ENCODE data around the gene POU3F3. TPM values are rescaled to one million over a fixed set of nuclear protein-coding genes. Genes with fewer than 3 reads are reported as not detected.

POU3F3 gene
- total and polyA plus RNA-seq, 10 donors: not detected

- Histone ChIP-seq H3K27me3 (replicated peaks in 1 of 7) (peaks cover 0 to 44% (median 0%) of the 10 kb centered on the region in 7 donors), H3K36me3 (no peaks in the 10 kb centered on the region), H3K4me1 (no peaks in the 10 kb centered on the region), H3K9me3 (no peaks in the 10 kb centered on the region), H3K27ac (no peak overlapping the region), H3K4me3 (no peak overlapping the region)
- intact Hi-C loops (cut with DNase I; ENCODE audit: low total_unique reads): no loop called here
- no peak for TF ChIP-seq POLR2A (IDR thresholded peaks at IDR 0.05)
- TF ChIP-seq CTCF (IDR thresholded peaks at IDR 0.05 in 8 of 11, conservative IDR thresholded peaks at IDR 0.05 in 3 of 11): no peak
- no peak for TF ChIP-seq POLR2AphosphoS5 (IDR thresholded peaks at IDR 0.05)
- 32 to 40% (median 37%) methylated on average over 8 of the region's 8 CpGs for WGBS, 5 donors
- DNase-seq: no peak
Measured at GRCh38 chr2:104896446-104896845, 42.5 kb downstream of the POU3F3 start.

DNA sequence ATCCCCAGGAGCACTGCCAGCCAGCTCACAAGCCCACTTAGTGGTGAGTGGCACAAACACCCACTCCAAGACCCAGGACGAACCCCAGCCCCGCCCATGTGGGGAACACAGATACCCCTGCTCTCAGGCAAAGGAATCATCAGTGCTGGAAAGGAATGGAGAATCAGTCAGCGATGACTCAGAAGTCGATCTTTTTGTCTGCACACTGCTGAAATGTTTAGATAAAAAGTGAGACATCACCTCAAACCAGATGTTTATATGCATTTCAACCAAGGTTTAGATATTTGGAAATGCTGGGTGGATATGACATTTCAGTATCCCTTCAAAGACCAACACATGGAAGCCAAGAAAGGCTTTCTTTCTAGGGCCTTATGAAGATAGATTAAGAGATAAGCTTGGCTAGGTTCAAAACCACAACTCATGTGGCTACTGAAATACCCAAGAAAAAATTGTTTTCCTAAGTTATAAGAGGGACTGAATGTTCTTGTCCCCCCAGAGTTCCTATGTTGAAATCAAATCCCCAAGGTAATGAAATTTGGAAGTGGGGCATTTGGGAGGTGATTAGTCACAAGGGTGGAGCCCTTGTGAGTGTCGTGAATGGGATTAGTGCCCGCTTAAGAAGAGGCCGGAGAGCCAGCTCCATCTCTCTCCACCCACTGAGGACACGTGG is 43.7 kb downstream of the POU3F3 start:
- intact Hi-C loops (cut with DNase I; ENCODE audit: low total_unique reads): no loop called here
- TF ChIP-seq POLR2AphosphoS5 (IDR thresholded peaks at IDR 0.05): no peak
- no peak for TF ChIP-seq CTCF (IDR thresholded peaks at IDR 0.05 in 8 of 11, conservative IDR thresholded peaks at IDR 0.05 in 3 of 11)
- no peak for TF ChIP-seq POLR2A (IDR thresholded peaks at IDR 0.05)
- no peak overlapping the region for H3K27ac ChIP-seq
- WGBS, 5 donors: 78 to 89% (median 81%) methylated on average over 7 to 8 of the region's 8 CpGs
- no peak for DNase-seq
- no peaks in the 10 kb centered on the region for H3K9me3 ChIP-seq
- no peaks in the 10 kb centered on the region for H3K4me1 ChIP-seq
- no peak overlapping the region for H3K4me3 ChIP-seq
- no peaks in the 10 kb centered on the region for H3K36me3 ChIP-seq
- peaks cover 0 to 47% (median 0%) of the 10 kb centered on the region in 7 donors for H3K27me3 ChIP-seq (replicated peaks in 1 of 7)

GRCh38 chr2:104900608-104901007 is 46.7 kb downstream of the POU3F3 start:
- DNase-seq: no peak
- H3K9me3 ChIP-seq: no peaks in the 10 kb centered on the region
- H3K36me3 ChIP-seq: no peaks in the 10 kb centered on the region
- H3K4me1 ChIP-seq: no peaks in the 10 kb centered on the region
- WGBS, 5 donors: 87 to 92% (median 89%) methylated on average over 7 of the region's 7 CpGs
- no peak for TF ChIP-seq POLR2A (IDR thresholded peaks at IDR 0.05)
- TF ChIP-seq POLR2AphosphoS5 (IDR thresholded peaks at IDR 0.05): no peak
- no peak for TF ChIP-seq CTCF (IDR thresholded peaks at IDR 0.05 in 8 of 11, conservative IDR thresholded peaks at IDR 0.05 in 3 of 11)
- peaks cover 0 to 31% (median 0%) of the 10 kb centered on the region in 7 donors for H3K27me3 ChIP-seq (replicated peaks in 1 of 7)
- intact Hi-C loops (cut with DNase I; ENCODE audit: low total_unique reads): no loop called here
- no peak overlapping the region for H3K4me3 ChIP-seq
- H3K27ac ChIP-seq: no peak overlapping the region

GRCh38 chr2:104901037-104901881 is 47.3 kb downstream of the POU3F3 start:
- Histone ChIP-seq H3K36me3 (no peaks in the 10 kb centered on the region), H3K9me3 (no peaks in the 10 kb centered on the region), H3K4me3 (no peak overlapping the region), H3K27ac (no peak overlapping the region), H3K4me1 (no peaks in the 10 kb centered on the region), H3K27me3 (replicated peaks in 1 of 7) (peaks cover 0 to 25% (median 0%) of the 10 kb centered on the region in 7 donors)
- no peak for DNase-seq
- TF ChIP-seq POLR2A (IDR thresholded peaks at IDR 0.05) (no peak), CTCF (IDR thresholded peaks at IDR 0.05 in 8 of 11, conservative IDR thresholded peaks at IDR 0.05 in 3 of 11) (no peak), POLR2AphosphoS5 (IDR thresholded peaks at IDR 0.05) (no peak)
- 77 to 83% (median 83%) methylated on average over 14 of the region's 14 CpGs for WGBS, 5 donors
- intact Hi-C loops (cut with DNase I; ENCODE audit: low total_unique reads): no loop called here

All from spleen (tissue), 11 donors.